Spinal cord (tissue), 10 donors: ENCODE data around the gene PCSK2. TPM values are rescaled to one million over a fixed set of nuclear protein-coding genes. Genes with fewer than 3 reads are reported as not detected.

Source experiments
- DNase-seq, 6 donors: peaks; one replicate each; pipeline versions ENCODE4 v3.0.0 to v3.0.0-alpha.2; 2013 to 2015; ENCODE audit warnings: low spot score in 6 of 6, low read depth in 4 of 6
- H3K27ac ChIP-seq: one replicate; pipeline ENCODE4 v1.5.1; 2013; ENCODE audit warnings: low read depth, low read length, control low read depth
- H3K27me3 ChIP-seq: one replicate; pipeline ENCODE4 v1.6.1; 2013; ENCODE audit warnings: low read length; ENCODE audit not compliant: control insufficient read depth, insufficient read depth
- H3K36me3 ChIP-seq: one replicate; pipeline ENCODE4 v1.6.1; 2013; ENCODE audit warnings: low read length; ENCODE audit not compliant: control insufficient read depth, insufficient read depth
- H3K4me1 ChIP-seq: one replicate; pipeline ENCODE4 v1.6.1; 2013; ENCODE audit warnings: low read length; ENCODE audit not compliant: control insufficient read depth, insufficient read depth
- H3K4me3 ChIP-seq: one replicate; pipeline ENCODE4 v1.5.1; 2013; ENCODE audit warnings: low read depth, low read length, control low read depth
- H3K9me3 ChIP-seq: one replicate; pipeline ENCODE4 v1.6.1; 2013; ENCODE audit warnings: low read length; ENCODE audit not compliant: control insufficient read depth, insufficient read depth
- WGBS: methylation state at CpG from one replicate; pipeline ENCODE4 v1.1.5; 2013; ENCODE audit warnings: missing lambda C conversion rate; ENCODE audit not compliant: insufficient coverage; 5-methylcytosine and 5-hydroxymethylcytosine counted together
- polyA plus RNA-seq, 2 donors: library from polyadenylated mRNA; unstranded; fragments of 120-200 nt; gene quantifications; one replicate each; pipeline ENCODE4 v1.2.1, GENCODE V29; 2013; ENCODE audit not compliant: insufficient read length in 2 of 2
- total RNA-seq, 2 donors: library from RNA; depleted of rRNA in 1 of 2; stranded (reverse); fragments of 120-200 nt in 1 of 2; fragments of >200 nt in 1 of 2; gene quantifications; one replicate each; pipeline versions ENCODE4 v1.2.3 to v1.2.4, GENCODE V29; 2013 to 2014
- donor health status: healthy.

The PCSK2 gene
- total and polyA plus RNA-seq, 4 donors: 6.6 to 28.0 (median 23.6) TPM

- peaks cover 2% of the 10 kb centered on the region for H3K4me1 ChIP-seq
- DNase-seq: no peak
Measured at GRCh38 chr20:17510548-17510947, 283.7 kb downstream of the PCSK2 start.

GRCh38 chr20:17511401-17511800, 284.6 kb downstream of the PCSK2 start:
- H3K27ac ChIP-seq: no peak overlapping the region
- WGBS: 93% methylated on average over 3 of the region's 6 CpGs

More at GRCh38 chr20:17510548-17510947, 283.7 kb downstream of the PCSK2 start:
- H3K36me3 ChIP-seq: no peaks in the 10 kb centered on the region
- no peaks in the 10 kb centered on the region for H3K9me3 ChIP-seq
- H3K4me3 ChIP-seq: no peak overlapping the region
- H3K27ac ChIP-seq: no peak overlapping the region
- H3K27me3 ChIP-seq: peaks cover under 1% of the 10 kb centered on the region
- 86% methylated on average over 4 of the region's 4 CpGs for WGBS

GRCh38 chr20:17513939-17514338, 287.1 kb downstream of the PCSK2 start:
- Histone ChIP-seq H3K4me1 (no peaks in the 10 kb centered on the region), H3K27me3 (no peaks in the 10 kb centered on the region), H3K9me3 (no peaks in the 10 kb centered on the region), H3K27ac (no peak overlapping the region), H3K4me3 (no peak overlapping the region), H3K36me3 (no peaks in the 10 kb centered on the region)
- DNase-seq: no peak
- no CpG with 5 or more reads among the region's 2 CpGs for WGBS

More at GRCh38 chr20:17511401-17511800, 284.6 kb downstream of the PCSK2 start:
- Histone ChIP-seq H3K27me3 (no peaks in the 10 kb centered on the region), H3K4me1 (no peaks in the 10 kb centered on the region), H3K4me3 (no peak overlapping the region), H3K36me3 (no peaks in the 10 kb centered on the region), H3K9me3 (no peaks in the 10 kb centered on the region)
- DNase-seq: no peak

- H3K36me3 ChIP-seq: no peaks in the 10 kb centered on the region
- no peaks in the 10 kb centered on the region for H3K27me3 ChIP-seq
- H3K4me1 ChIP-seq: no peaks in the 10 kb centered on the region
- H3K4me3 ChIP-seq: no peak overlapping the region
- H3K9me3 ChIP-seq: no peaks in the 10 kb centered on the region
- H3K27ac ChIP-seq: no peak overlapping the region
- no peak for DNase-seq
- WGBS: no CpG with 5 or more reads among the region's 3 CpGs
Measured at GRCh38 chr20:17515053-17515452, 288.2 kb downstream of the PCSK2 start.

GRCh38 chr20:17518339-17519052, 291.7 kb downstream of the PCSK2 start:
- no peaks in the 10 kb centered on the region for H3K36me3 ChIP-seq
- peak in 1 of 6 donors; percentile 71 for DNase-seq
- no peak overlapping the region for H3K27ac ChIP-seq
- H3K27me3 ChIP-seq: no peaks in the 10 kb centered on the region
- H3K4me3 ChIP-seq: no peak overlapping the region
- H3K9me3 ChIP-seq: no peaks in the 10 kb centered on the region
- H3K4me1 ChIP-seq: no peaks in the 10 kb centered on the region
- 75% methylated on average over 12 of the region's 14 CpGs for WGBS

- WGBS: 77% methylated on average over 3 of the region's 7 CpGs
- Histone ChIP-seq H3K27ac (no peak overlapping the region), H3K36me3 (no peaks in the 10 kb centered on the region), H3K27me3 (no peaks in the 10 kb centered on the region), H3K4me3 (no peak overlapping the region), H3K4me1 (no peaks in the 10 kb centered on the region), H3K9me3 (no peaks in the 10 kb centered on the region)
- DNase-seq: no peak
Measured at GRCh38 chr20:17519606-17520285, 292.9 kb downstream of the PCSK2 start.

- no peaks in the 10 kb centered on the region for H3K27me3 ChIP-seq
- no peak overlapping the region for H3K27ac ChIP-seq
- H3K9me3 ChIP-seq: no peaks in the 10 kb centered on the region
- H3K36me3 ChIP-seq: no peaks in the 10 kb centered on the region
- WGBS: 80% methylated on average over 1 of the region's 3 CpGs
- H3K4me1 ChIP-seq: no peaks in the 10 kb centered on the region
- no peak overlapping the region for H3K4me3 ChIP-seq
- no peak for DNase-seq
Measured at GRCh38 chr20:17520583-17520982, 293.7 kb downstream of the PCSK2 start.

- 71% methylated on average over 2 of the region's 3 CpGs for WGBS
- no peak for DNase-seq
- no peak overlapping the region for H3K27ac ChIP-seq
- no peaks in the 10 kb centered on the region for H3K27me3 ChIP-seq
- no peak overlapping the region for H3K4me3 ChIP-seq
- no peaks in the 10 kb centered on the region for H3K9me3 ChIP-seq
- H3K36me3 ChIP-seq: no peaks in the 10 kb centered on the region
- H3K4me1 ChIP-seq: no peaks in the 10 kb centered on the region
Measured at GRCh38 chr20:17522528-17522927, 295.7 kb downstream of the PCSK2 start.

- H3K9me3 ChIP-seq: no peaks in the 10 kb centered on the region
- no peak for DNase-seq
- 84% methylated on average over 5 of the region's 5 CpGs for WGBS
- H3K4me1 ChIP-seq: no peaks in the 10 kb centered on the region
- no peaks in the 10 kb centered on the region for H3K27me3 ChIP-seq
- no peaks in the 10 kb centered on the region for H3K36me3 ChIP-seq
- no peak overlapping the region for H3K4me3 ChIP-seq
- no peak overlapping the region for H3K27ac ChIP-seq
Measured at GRCh38 chr20:17523326-17523725, 296.5 kb downstream of the PCSK2 start.

GRCh38 chr20:17524560-17524959, 297.7 kb downstream of the PCSK2 start:
- H3K36me3 ChIP-seq: no peaks in the 10 kb centered on the region
- 88% methylated on average over 2 of the region's 8 CpGs for WGBS

More at GRCh38 chr20:17524560-17524959, 297.7 kb downstream of the PCSK2 start:
- Histone ChIP-seq H3K27ac (no peak overlapping the region), H3K9me3 (no peaks in the 10 kb centered on the region), H3K4me3 (no peak overlapping the region), H3K27me3 (peaks cover 1% of the 10 kb centered on the region), H3K4me1 (no peaks in the 10 kb centered on the region)
- DNase-seq: no peak
